PFSK-1 (cell line): Measurements from ENCODE around the gene GSAP.

ENCODE experiments used
- FOXP2 ChIP-seq: optimal IDR thresholded peaks from 2 replicates; pipeline ENCODE3; 2011; ENCODE audit warnings: borderline replicate concordance, control low read depth, inconsistent platforms; ENCODE audit not compliant: insufficient read depth; ENCODE audit errors: extremely low read length, extremely low read depth
- POLR2AphosphoS5 ChIP-seq: IDR thresholded peaks from 2 replicates; pipeline ENCODE4 v1.6.1; 2012; ENCODE audit warnings: low read depth, mild to moderate bottlenecking, control low read depth, low read length, moderate library complexity
- SIN3A ChIP-seq: IDR thresholded peaks from 2 replicates; pipeline ENCODE4 v1.6.1; 2012; ENCODE audit warnings: mild to moderate bottlenecking, low read length, moderate library complexity, borderline replicate concordance; ENCODE audit not compliant: insufficient read depth
- TAF1 ChIP-seq: IDR thresholded peaks from 2 replicates; pipeline ENCODE4 v1.6.1; 2012; ENCODE audit warnings: low read length, control low read depth, borderline replicate concordance; ENCODE audit not compliant: insufficient read depth

DNA sequence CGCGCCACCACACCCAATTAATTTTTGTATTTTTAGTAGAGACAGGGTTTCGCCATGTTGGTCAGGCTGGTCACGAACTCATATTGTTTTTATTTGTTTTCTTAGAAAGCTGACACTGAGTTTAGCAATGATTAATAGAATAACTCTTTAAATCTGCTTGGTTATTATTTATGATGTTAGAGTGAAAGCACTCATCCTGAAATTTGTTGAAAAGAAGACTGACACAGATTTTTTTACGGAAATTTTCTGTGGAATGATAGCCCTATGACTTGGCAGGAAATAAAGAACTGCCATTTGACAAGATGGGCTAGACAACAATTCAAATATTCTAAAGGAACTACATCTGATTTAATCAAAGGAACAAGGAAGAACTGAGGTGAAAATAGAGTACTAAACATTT, 4.3 kb upstream of the GSAP start:
- TF ChIP-seq POLR2AphosphoS5 (no peak), FOXP2 (no peak), SIN3A (no peak), TAF1 (no peak)
